Measurements from ENCODE around the gene SPATS2.
"Not testable (repeated sequence)": the region's sequence is repeated elsewhere in the genome, so short reads cannot be mapped to it uniquely, and the experiment has no call there.

DNA sequence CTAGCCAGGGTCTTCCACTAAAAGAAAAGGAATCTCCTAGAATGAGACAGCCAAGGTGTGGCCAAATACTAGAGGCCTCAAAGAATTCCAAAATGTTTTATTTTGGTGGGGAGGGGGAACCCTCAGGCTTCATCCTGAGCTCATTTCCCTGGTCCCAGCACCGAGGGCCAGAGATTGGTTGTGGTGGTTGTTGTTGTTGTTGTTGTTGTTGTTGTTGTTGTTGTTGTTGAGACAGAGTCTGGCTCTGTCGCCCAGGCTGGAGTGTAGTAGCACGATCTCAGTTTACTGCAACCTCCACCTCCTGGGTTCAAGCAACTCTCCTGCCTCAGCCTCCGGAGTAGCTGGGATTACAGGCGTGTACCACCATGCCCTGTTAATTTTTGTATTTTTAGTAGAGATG, 166.9 kb downstream of the SPATS2 start:
- not testable (repeated sequence) for TF ChIP-seq YY1 (IDR thresholded peaks at IDR 0.05; ENCODE audit: insufficient read depth, insufficient read length); ZNF274 (IDR thresholded peaks at IDR 0.05; ENCODE audit: low read depth, low read length)
